Activated CD8-positive, alpha-beta memory T cell treated with anti-CD3 and anti-CD28 coated beads for 48 hours (primary cell): Measurements from ENCODE around the gene NOL6.

Experiments
- DNase-seq, 3 experiments: peaks; one replicate each; pipeline ENCODE4 v3.0.0-alpha.2; 2020; ENCODE audit warnings: low read depth in 2 of 3, low spot score in 2 of 3

Gene NOL6

DNA sequence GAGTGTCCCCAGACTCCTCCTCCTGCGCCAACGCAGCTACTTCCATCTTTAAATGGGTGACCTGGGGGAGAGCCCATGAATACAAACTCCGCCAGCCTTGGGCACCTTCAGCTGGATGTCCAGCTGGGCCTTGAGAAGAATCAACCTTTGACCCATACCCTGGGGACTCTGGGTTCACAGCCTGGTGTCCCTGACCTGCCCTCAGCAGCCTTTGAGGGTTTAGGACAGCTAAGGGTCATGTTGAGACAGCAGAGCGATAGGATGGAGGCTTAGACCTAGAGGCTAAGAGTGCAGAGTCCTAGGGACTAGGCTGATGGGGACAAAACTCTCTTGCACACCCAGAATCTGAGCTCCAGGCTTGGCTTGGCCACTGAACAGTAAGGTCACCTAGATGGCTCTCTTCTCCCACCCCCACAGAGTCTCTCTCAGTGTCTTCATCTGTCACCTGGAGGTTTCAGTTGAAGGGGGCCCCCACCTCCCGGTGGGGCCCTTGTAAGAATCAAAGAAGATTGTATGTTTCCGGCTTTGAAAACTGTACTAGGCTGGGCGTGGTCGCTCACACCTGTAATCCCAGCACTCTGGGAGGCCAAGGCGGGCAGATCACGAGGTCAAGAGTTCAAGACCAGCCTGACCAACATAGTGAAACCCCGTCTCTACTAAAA, 19.6 kb downstream of the NOL6 start:
- no peak for DNase-seq

DNA sequence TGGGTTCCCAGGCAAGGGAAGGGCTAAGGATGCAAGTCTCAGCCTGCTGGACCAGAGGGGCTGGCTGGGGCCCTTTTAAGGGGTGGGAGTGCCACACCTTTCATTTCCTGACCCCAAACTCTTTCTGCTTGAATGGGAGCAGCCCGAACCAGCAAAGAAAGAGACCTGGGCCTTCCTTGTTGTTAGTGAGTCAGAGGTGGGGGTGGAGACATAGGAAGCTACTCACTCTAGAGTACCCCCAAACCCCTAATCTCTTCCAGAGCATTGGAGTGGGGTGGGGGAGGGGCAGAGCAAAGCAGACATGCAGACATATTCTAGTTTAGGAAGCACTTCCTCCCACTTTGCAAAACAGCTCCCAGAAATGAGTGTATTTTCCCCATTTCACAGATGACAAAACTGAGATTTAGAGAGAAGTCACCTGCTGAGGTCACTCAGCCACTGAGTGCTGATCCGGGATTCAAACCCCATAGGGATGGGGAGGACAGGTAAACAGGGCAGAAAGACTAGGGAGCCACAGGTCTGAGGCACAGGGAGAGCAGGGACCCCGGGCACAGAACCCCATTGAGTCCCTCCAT, 20.4 kb downstream of the NOL6 start:
- no peak for DNase-seq

DNA sequence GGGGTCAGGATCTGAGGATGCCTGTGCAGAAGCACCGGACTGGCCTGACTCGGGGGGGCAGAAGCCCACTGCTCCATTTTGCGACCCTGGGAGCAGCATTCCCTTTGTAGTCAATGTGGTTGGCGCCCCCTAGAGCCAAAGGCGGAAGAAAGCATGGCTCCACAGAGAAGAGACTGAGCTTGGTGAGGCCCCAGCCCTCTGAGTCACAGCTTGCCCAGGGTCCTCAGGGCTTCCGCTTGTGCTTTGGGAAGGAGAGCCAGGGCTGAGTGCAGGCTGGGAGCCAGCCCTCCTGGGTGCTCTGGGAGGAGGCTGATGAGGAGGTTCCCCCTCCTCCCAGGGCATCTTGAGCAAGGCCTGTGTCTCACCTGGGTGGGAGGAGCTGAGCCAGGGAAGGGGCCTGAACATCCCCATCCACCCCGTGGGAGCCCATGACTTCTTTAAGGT, 20.9 kb downstream of the NOL6 start:
- peak in 1 of 3 experiments; percentile 31 for DNase-seq

DNA sequence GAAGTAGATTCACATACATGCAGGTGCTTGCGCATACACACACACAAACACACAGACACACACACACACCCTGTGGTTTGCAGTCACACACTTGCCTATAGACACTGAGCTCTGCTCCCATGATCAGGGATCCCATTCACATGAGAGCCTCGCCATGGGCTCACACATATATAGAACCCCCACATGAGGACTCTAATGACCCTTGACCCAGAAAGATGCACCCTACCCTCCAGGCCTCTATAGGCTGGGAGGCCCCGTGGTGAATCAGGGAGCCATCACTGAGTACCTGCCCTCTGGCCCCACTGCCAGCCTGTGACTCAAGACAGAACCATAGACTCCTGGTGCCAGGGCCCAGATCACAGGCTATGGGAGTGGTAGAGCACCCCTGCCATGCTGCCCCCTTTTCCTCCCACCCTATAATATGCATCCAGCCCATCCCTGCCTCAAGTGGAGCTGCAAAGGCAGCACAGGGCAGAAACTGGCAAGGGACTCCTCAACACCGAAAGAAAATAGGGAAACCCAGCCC, 23.0 kb downstream of the NOL6 start:
- no peak for DNase-seq

DNA sequence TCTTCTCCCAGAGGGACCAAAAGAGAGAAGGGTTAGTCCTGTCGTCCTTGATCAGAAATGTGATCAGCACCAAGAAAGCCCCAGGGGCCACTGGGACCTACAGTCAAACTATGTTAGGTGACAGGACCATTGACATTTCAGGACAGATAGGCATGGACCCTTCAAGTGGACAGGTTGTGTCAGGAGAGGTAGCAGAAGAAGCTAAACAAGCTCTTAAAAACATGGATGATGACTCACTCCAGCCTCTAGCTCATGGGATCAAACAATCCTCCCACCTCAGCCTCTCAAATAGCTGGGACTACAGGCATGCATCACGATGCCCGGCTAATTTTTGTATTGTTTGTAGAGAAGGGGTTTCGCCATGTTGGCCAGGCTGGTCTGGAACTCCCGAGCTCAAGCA, 24.0 kb downstream of the NOL6 start:
- no peak for DNase-seq

DNA sequence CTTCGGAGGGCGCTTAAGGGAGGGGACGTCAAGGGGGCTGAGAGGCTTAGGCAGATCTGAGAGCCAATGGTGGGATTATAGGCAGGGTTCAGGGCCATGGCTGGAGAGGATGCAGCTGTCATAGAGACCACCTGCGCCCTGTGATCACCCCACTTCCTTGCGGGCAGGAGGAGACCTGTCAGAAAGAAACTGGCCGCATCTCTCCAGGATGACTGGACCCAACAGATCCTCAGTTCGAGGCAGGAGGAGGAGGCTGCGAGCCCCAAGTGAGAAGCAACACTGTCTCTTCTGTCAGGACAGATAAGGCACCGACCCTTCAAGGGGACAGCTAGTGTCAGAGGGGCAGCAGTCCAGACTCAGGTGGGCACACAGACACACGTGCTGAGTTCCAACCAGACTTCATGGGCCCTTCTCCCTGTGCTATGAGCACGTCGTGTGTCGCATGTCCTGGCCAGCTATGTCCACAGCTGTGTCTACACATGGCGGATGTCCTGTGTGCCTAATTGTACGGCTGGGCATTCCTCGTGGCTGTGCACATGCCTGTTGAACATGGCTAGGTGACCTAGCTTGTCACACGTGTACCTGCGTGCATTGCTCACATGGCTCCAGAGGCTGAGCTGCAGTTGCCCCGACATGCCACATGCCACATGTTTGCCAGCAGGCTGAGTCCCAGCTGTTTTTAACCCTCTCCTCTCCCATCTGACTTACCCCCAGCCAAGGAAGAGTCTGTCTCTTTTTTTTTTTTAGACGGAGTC, 25.7 kb downstream of the NOL6 start:
- no peak for DNase-seq

DNA sequence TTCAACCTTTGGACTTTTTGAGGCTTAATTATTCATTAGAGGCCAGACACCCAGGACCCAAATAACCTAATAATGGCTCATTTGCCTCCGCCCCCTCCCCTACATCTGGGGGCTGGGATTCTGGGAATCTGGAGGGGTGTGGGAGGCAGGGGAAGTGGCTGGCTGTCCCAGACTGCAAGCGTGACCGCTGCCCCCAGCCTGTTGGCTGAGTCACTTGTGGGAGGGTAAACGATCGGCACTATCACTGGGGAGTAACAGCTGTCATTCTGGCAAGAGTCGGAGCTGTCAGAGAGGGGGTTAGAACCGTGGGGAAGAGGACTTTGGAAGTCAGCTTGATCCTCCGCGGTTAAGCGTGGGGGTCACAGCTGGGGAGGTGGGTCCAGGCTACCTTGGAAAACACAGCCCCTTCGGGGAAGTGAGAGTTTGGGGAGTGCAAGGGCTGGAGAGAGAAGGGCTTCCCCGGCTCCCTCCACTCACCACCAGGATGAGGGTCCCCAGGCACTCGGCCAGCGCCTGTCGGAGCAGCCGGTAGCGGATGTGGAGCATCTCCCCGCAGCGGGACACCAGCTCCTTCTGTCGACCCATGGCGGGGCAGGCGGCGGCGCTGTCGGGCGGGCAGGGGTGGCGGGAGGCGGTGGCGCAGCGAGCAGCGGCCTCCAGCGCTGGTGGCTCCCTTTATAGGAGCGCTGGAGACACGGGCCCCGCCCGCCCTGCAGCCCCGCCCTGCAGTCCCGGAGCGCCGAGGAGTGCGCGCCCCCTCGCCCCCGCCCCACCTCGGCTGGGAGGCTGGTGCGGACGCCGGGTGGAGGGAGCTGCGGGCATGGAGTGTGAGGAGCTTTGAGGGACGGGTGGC, 26.6 kb downstream of the NOL6 start, which contains the start of gene AQP3:
AQP3 (minus strand) TSS at position 648 of the 853 bp plus-strand sequence; CDS start at position 585, 63 bp downstream.
- peak in 2 of 3 experiments; percentile 32 to 40 for DNase-seq

DNA sequence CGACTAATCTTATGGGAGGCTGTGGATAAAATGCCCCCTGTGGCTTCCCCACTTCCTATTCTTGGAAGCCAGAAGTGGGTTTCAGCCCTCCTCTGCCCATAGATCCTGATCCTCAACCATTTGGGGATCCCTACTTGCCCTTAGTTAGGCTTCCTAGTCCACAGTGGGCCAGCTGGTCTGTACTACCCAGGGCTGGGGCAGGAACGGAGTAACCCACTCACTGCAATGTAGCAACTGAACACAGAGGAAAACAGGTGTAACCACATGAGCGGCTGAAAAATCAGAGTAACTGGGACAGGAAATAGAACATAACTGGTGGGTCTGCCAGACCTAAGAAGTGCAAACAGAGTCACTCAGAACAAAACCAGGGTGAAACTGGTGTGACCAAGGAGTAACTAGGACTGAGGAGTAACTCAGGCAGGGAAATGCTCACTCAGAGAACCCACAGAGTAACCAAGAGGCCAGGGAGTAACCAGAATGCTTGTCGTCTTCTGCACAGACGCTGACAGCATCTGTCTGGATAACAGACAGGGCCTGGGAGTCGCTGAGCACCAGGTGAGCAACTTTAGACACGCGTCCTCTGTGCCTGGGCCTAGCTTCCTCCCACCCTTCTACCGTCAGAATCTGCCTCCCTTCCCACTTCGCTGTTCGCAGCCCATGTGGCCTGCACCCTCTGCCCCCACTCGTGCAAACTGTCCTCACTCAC, 27.3 kb downstream of the NOL6 start:
- peak in 2 of 3 experiments; percentile 13 to 36 for DNase-seq

DNA sequence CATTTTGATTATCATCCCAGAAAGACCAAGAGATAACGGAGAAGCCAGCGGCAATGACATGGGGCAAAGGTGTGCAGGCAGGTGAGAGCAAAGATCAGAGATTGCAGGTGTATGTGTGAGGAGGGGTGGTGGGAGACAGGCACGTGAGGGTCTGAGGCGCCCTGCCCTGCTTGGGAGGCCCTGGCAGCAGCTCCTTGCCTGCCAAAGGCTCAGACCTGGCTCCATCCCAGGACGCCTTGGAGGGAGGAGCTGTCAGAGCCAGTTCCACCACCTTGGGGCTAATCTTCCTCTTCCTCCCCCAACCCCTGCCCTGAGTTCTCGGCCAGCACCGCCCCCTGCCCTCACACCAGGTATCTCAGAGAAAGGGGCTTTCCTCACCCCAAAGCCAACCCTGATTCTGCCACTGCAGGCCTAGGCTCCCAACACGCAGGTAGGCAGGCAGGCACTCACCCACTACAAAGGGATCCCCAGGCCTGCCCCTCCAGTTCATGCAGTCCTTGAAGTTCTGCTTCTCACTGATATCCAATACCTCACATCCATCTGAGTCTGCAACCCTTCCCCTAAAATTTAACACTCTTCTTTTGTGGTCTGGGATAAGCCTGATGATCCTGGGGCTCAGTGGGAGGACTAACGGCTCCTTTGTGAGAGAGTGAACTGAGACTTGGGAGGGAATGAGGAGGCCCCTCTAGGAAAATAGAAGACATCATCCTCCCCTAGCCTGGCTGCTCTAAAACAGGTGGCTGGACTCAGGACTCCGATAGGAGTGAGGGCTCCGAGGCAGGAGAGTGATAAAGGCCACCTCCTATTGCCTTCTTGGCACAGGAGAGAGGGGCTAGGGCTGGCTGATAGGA, 28.1 kb downstream of the NOL6 start:
- DNase-seq = no peak

DNA sequence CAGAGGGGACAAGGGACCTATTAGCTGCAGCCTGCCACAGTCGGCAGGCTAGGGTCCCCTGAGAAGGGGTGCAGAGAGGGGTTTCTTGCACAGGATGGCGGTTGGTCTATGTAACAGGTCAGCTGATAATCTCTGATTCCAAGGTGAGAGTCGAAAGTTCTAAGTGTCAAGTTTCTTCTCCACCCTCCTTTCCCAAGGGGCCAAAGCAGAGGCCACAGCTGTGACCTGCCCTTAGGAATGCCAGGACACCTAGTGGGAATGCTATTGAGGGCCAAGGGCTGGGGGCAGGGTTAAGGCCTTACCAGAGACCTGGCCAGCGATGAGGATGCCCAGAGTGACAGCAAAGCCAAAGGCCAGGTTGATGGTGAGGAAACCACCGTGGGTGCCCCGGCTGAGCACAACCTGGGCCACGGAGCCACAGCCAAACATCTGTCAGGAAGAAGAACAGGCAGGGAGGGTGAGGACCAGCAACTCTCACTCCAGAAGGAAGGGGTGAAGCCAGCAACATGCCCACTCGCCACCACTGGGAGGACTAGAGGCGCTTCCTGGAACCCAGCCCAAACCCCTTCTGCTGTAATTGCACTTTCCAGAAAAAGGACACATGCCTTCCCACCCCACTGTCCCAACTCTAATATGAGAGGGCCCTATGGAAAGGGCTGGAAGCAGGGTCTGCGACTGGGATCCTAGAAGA, 30.1 kb downstream of the NOL6 start:
- no peak for DNase-seq

DNA sequence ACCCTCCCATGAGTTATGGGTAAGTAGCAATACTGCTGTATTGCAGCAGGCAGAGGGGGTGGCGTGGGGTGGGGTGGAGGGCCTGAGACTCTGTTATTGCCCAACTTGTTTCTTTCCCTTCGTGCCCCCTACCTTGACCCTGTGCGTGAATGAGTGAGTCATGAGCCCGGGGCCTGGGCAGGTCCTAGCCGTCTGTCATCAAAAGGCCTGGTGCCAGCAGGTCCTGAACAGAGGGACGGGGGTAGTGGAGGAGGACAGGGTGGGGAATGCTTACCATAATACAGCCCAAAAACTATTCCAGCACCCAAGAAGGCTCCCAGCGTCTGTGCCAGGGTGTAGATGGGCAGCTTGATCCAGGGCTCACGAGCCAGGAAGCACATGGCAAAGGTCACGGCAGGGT, 30.7 kb downstream of the NOL6 start:
- DNase-seq = no peak

DNA sequence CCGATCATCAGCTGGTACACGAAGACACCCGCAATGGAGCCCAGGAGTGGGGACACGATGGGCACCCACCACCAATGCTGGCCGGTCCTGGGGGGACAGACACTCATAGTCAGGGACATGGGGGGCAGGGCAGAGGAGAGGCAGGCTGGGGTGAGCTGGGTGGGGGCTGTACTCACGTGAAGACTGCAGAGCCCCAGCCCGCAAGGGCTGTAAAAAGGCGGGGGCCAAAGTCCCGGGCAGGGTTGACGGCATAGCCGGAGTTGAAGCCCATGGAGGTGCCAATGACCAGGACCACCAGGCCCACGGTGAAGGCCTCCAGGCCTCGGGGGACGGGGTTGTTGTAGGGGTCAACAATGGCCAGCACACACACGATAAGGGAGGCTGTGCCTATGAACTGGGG, 31.6 kb downstream of the NOL6 start:
- no peak for DNase-seq

DNA sequence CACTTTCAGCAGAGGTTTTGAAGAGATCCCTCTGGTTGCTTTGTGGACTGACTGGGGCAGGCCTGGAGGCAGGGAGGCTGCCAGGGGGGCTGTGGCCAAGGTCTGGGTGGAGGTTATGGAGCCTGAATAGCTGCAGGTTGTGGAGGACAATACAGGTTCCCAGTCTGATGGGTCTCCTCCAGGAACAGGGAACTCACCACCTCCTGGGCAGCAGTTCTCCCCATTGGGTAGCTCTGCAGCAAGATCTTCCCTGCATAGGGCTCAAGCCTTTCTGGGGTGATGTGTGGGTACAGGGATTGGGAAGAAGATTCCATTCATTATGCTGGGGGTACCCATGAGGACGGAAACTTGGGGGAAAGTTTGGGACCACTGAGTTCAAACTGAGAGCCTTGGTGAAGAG, 33.1 kb downstream of the NOL6 start:
- DNase-seq = no peak

DNA sequence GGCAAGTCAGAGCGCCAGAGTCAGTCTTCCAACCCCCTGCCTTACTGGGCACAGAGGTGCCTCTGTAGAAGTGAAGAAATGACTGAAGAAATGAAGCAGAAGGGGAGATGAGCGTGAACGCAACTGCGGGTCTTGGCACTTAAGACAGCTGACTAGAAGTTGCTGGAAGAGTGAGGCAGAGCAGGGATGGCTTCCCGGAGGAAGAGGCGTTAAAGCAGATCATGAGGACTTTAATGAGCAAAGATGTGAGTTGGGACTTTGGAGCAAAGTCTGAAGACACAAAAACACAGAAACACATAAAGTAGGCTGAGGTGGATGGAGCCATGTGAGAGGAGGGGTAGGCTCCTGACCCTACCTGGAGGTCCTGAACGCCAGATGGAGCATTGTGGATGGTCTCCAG, 33.5 kb downstream of the NOL6 start:
- DNase-seq = no peak

DNA sequence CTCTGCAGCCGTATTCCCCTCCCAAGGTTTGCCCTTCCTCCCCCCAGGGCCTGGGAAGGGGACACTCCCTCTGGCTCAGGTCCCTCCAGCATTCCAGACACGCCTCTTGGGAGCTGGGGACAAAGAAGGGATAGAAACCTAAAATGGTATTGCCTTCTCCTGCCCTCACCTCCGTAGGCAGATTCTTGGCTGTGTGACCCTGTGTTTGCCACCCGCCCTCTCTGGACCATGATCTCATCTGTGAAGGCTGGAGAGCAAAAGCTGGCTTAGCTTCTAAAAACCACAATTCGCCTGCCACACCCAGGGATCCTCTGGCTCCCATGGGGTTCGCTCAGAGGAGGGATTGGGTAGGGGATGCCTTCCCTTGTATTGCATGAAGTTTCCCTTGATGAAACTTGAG, 34.0 kb downstream of the NOL6 start:
- DNase-seq = no peak

DNA sequence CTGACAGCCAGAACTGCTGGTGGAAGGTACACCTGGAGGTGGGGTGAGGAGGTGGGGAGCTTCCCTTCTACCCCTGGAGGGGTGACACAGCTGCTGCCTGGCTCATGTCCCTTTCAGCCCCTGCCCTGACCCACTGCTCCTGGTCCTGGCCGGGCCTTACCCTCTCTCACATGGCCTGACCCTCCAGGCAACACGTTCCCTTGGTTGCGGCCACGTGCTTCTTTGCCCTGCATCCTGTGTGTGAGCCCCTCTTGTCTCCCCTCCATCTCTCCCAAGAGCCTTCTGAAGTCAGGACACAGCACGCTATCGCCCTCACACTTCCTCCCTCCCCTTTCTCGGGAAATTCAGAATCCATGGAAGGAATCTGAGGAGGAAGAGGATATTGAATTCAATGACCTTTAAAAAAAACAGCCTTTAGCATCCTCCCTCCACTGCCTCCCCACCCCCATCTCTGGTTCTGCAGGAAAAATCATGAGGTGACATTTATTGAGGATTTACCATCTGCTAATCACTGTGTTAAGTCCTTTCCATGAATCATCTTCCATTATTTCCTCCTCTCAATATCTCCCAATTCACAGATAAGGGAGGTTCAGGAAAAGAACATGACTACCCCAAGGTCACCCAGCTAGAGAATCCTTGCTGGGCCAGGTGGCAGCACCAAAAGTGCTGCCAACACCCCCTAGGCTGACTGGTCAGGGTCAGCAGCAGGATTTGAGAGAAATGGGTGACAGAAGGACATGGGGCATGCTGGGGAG, 34.6 kb downstream of the NOL6 start:
- DNase-seq = no peak

DNA sequence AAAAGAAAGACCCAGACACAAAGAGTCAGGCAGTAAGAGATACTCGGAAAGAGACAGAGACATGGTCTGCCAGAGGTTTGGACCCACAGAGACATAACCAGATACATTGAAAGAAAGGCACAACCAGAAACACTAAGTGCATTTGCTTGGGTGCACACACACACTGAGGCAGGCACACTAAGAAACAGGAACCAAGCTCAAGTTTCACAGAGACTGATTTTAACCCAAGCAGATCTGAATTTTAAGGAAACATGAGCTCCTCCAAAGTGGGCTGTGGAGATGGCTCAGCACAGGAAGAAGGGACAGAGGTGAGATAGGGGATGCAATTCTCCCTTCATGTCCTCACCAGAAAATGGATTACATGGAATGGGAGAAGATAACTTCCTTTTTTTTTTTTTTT, 35.8 kb downstream of the NOL6 start:
- DNase-seq = no peak

DNA sequence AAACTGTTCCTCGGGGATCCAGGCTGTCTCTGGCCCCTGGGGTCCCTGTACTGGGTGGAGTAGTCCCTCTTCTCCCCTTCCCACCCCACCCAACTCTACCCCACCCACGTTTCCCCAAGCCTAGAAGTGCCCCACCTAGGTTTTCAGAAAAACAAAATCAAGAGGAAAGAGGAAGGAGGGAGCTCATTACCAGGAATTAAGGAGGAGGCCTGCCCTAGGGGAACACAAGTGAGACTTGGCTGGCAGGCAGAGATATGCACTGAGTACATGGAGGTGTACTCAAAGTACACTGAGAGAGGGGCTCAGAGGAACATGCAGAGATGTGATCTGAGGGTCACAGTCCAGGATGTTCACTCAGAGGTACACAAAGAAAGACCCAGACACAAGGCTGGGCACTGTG, 36.5 kb downstream of the NOL6 start:
- no peak for DNase-seq
